Testis (tissue), 2 donors: ENCODE data around the gene FSIP1.

Experiments used
- POLR2A ChIP-seq: fragments of 450-650 bp; IDR thresholded peaks from one replicate; pipeline ENCODE4 v1.6.1; 2017; ENCODE audit warnings: antibody characterized with exemption, mild to moderate bottlenecking, moderate library complexity
- TF ChIP-seq, protein P1 (sequence below), 3 experiments: fragments of 450-650 bp in 2 of 3; fragments of 200-600 bp in 1 of 3; sonication (generic) in 1 of 3; IDR thresholded peaks; one replicate each; pipeline ENCODE4 v1.5.1; 2016 to 2019; ENCODE audit warnings: antibody characterized with exemption in 3 of 3, mild to moderate bottlenecking in 2 of 3, moderate library complexity in 1 of 3

DNA sequence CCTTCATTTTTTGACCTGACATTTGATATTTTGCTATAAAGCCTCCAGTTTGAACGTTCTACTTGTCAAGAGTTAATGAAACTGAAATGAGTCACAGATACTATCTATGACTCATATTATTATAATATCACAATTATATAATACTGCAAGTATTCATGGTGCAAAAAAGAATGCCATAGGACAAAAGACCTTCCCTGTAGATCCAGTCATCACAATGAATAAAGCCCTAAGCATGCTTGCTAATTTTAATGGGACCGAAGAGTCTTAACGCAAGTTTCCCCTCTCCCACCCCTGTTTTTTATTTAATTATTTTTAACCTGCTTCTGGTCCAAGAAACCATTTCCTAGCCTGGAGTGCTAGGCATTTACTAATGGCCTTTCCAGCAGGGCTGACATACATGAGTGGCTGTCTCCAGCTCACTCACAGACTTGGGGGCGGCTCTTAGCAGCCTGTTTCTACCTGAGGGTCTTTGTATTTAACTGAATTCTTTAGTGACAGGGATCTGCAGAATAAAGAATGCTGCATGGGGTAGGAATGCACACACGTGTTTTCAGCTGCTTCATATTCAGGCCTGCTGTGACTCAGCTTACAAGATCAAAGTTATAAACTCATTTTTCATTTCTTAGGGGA, 140.5 kb downstream of the FSIP1 start:
- TF ChIP-seq, protein P1, sequence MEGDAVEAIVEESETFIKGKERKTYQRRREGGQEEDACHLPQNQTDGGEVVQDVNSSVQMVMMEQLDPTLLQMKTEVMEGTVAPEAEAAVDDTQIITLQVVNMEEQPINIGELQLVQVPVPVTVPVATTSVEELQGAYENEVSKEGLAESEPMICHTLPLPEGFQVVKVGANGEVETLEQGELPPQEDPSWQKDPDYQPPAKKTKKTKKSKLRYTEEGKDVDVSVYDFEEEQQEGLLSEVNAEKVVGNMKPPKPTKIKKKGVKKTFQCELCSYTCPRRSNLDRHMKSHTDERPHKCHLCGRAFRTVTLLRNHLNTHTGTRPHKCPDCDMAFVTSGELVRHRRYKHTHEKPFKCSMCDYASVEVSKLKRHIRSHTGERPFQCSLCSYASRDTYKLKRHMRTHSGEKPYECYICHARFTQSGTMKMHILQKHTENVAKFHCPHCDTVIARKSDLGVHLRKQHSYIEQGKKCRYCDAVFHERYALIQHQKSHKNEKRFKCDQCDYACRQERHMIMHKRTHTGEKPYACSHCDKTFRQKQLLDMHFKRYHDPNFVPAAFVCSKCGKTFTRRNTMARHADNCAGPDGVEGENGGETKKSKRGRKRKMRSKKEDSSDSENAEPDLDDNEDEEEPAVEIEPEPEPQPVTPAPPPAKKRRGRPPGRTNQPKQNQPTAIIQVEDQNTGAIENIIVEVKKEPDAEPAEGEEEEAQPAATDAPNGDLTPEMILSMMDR (IDR thresholded peaks at IDR 0.05) = no peak
- no peak for TF ChIP-seq POLR2A
